D341Med (cell line): ENCODE results near the gene PEX14.

Source experiments
- DNase-seq: peaks from one replicate; pipeline ENCODE4 v3.0.0; 2012; ENCODE audit warnings: low spot score

Gene PEX14

DNA sequence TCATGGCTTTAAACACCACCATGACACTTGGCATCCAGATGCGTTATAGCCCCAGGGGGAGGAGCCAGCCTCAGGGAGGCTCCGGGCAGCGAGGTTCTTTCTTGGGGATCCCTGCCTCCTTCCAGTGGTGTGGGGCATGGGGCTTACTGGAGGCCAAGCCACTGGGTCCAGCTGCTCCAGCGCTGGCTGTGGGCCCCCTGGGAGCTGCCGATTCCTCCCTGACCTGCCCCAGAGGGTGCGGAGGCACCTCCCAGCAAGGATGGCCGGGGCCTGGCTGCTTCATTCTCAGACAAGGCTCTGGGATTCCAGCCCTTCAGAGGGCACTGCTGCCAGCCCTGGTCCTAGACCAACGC is 159.3 kb downstream of the PEX14 start:
- no peak for DNase-seq

DNA sequence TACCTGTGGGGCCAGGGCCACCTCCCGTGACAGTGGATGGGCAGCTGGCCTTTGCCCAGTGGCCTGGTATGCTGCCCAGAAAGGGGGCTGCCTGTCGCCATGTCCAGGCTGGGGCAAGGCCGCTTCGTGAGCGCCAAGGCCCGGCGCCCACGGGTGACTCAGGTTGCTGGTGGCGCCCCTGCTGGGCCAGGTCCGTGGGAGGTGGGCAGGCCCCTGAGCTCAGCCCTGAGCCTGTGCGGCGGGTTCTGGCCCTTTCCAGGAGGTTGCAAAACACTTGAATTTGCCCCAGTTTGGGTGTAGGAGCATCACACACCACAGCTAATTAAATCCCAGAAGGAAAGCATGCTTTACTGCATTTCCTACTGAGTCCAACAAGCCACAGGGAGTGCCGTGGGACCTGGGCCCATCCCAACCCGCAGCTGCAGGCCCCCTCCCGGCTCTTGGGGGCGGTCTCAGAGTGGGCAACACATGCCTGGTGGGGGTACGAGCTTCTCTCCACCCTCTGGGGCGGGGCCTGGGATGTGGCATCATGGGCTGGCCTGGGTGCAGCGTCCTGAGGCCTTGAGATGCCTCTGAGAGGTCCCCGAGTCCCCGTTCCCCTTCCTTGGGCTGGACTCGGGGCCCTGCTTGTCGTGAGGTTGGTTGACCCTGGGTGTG is 159.8 kb downstream of the PEX14 start:
- no peak for DNase-seq

DNA sequence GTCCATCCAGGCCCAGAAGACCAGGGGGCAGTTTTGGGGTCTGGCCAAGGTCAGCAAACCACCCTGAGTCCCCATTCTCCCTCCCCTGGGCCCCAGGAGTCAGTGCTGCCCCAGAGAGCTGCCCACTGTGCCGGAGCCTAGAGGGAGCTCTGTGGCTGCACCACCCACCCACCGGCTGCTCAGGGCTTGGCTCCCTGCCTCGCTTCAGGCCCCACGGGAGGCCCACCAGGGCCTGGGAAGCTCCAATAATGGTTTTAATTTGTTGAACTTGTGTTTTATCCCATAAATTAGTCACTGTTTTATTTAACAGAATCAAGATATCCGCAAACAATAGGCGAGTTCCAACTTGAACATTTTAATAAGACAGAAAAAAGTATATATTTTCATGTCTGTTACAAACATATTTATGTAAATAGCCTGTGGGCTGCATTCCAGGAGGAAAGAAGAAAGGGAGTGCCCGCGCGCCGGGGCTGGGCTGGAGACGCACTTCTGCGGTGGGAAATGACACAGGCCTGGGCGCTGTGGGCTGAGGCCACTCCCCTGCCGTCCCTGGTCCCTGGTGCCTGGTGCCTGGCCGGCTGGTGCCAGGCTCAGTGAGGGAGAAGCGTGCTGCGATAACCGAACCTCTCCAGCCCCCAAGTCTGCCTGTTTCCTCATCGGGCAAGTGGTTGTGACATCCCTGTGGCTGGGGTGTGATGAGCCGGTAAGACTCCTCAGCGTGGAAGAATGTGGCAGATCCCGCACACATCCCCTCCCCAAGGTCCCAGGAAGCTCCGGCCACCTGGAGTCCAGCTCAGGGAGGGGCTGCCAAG is 160.5 kb downstream of the PEX14 start:
- peak; percentile 80 for DNase-seq

DNA sequence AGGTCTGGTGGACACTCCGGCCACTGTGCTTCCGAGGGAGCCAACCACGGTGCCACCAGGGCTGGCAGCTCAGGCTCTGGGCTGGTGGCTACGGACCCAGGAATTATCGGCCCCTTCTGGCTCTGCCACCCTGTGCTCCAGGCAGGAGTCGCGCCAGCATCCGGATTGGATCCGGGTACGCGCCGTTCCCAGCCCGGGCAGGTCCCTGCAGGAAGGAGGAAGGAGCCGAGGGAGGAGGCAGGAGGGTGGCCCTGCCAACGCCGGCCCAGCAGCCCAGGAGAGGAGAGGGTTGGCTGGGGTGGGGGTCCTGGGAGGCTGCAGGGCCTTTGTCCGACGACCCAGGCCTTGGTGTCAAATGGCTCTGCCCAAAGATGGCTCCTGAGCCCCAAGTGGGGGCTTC is 161.2 kb downstream of the PEX14 start:
- no peak for DNase-seq

DNA sequence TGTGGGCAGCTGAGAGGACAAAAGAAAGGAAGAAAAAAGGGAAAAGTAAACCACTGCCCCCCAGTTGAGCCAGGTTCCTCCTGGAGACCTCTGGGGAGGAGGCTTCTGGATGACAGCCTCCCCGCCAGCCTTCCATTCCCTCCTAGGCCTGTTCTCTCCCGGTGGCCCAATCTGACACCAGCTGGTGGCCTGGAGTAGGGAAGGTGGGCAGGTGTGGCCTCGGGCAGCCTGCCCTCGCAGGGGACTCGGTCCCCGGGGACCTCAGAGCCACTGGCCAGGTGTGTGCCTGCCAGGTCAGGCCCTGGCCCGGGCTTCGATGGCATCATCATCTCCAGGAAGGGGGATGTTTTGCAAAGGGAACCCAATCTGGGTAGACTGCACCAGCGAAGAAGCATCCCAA is 162.7 kb downstream of the PEX14 start:
- no peak for DNase-seq

DNA sequence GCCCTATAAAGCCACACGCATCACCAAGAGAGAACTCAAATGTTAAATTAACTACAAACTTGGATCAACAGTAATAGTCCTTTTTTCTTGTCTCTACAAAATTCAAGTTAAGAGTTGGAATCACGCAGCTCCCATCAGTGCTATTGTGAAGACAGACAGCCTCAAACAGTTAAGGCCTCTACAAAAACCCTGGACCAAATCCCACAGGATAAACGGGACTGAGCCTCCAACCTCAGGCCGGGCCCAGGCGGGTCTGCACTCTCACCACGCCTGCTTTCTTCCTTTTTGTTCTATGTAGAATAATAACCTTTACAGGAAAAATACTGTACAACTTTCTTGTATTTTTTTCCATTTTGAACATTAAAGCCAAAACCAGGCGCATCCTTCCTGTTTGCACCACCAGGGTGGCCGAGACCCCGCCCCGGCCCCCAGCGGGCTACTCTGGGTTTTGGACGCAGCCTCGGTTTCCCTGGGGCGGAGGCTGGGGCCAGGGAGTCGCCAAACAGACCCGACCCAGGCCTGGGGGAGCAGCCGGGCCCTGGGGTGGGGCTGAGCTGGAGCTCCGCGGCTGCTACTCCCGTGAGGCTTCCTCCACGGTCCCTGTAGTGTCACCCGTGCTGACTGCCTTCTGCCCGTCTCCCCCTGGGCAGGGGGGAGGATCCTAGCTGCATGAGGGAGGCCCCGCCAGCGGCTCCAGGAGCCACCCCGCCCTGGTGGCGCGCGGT is 163.2 kb downstream of the PEX14 start:
- DNase-seq, result no peak

DNA sequence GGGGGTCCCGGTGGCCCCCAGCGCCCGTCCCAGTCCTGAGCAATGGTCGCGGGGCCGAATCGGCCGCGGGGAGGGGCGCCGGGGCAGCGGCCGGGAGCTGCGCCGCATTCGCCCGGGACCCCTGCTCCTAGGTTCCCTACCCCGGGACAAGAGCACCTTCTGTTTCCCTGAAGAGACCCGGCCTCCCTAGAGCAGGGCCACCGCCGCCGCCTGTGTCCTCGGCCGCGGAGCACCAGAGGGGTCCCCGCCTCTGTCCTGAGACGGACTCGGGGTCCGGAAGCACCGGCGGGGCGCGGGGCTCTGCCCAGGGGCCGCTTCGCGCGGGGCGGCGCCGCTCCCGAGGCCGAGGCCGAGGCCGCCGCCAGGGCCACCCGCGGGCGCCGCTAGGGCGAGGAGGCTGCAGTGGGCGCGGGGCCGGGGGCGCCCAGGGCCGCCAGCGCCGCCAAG is 163.8 kb downstream of the PEX14 start:
- DNase-seq, result no peak

DNA sequence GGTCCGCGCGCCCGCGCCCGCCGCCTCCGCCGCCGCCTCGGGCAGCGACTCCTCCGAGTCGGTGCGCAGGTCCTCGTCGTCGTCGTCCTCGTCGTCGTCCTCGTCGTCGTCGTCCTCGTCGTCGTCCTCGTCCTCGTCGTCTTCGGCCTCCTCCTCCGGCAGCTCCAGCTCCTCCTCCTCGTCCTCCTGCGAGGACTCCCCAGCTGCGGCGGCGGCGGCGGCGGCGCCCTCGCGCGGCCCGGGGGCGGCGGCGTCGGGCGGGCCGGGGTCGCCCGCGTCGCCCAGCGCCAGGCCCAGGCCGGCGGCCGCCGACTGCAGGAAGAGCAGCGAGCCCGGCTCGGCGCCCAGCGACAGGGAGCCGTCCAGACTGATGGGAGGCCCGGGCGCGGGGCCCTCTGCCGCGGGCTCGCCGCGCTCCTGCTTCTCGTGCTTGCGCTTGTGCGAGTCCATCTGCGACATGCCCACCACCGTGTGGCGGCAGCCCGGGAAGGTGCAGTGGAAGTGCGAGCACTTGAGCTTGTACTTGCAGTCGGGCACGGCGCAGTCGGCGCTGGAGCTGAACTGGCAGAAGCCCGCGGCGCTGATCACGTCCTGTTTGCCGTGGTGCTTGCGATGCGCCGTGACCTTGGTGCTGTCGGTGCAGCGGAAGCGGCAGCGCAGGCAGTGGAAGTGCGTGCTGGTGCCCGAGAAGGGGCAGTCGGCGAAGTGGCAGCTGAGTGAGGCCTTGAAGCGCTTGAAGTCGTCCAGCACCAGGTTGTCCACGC is 164.4 kb downstream of the PEX14 start:
- DNase-seq, result no peak

DNA sequence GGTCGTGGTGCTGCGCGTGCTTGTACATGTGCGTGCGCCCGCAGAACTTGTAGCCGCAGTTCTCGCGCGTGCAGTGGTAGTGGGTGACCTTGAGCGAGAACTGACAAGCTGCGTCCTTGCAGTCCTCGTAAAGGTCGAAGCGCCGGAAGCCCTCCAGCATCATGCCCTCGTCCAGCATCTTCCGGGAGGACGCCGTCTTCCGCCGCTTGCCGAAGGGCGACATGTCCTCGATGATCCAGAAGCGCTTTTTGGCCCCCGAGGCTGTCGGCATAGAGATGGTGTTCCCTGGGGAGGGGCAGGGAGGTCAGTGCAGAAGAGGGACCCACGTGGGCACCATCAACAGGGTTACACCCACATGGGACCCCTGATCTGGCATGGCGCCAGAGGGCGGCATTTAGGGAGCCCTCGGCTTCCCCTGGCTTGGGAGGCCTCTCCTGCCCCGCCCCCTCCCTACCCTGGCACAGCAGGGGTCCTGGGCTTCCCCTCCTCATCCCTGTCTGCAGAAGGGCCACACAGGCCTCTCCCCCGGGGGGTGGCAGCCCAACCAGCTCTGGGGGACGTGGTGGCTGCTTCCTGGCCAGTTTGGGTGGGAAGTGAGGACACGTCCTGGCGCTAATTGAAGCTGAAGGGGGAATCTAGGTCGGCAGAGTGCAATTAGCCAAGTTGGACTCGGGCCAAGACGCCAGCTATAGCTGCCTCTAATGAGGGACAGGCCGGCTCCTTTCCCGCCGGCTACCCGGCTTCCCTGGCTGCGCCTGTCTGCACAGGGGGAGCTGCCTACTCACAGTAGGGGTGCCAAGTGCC is 165.2 kb downstream of the PEX14 start:
- DNase-seq, result peak; percentile 64

DNA sequence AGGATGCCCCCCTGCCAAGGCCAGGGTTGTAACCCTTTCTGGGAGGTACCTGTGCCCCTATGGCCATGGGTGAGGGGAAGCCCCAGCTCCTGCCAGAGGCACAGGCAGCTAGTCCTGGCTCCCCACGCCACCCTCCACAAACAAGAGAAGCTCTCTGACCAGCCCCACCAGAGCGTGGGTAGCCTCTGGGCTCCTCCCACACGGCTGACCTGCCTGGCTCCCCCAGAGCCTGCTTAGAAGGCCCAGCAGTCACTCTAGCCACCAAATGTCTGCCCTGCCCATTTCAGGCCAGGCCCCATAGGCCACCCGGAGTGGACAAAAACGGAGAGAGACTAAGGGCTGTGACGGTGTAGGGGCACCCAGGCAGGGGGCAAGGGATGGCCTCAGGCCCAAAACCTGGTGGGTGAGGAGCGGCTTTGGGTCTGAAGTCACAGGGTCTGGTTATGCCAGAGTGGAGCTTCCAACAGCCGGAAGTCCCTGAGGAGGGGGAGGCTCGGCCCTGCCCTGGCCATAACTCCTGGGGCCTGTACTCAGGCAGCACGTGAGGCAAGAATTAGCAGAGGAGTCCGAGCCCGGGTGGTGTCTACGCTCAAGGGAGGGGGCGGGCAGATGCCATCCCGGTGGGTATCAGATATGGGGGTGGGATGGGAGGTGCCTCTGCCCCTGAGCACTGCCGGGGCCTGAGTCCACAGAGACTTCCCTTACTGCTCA is 166.2 kb downstream of the PEX14 start:
- no peak for DNase-seq

DNA sequence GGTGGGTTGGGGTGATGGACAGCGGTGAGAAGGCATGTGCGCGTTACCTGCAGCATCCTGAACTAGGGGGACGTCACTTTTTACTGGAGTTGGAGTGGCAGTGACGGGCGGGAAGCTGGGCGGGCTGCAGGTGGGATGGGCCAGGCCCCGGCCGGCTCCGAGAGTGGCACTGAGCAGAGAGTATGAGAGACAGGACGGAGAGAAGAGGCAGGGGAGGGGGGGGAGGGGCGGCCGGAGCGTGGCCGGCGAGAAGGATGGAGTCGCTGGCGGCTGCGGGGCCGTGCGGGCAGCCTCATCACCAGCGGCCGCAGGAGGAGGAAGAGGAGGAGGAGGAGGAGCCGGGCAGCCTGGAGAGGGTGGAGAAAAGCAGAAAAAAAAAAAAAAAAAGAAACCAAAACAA is 167.2 kb downstream of the PEX14 start:
- no peak for DNase-seq

DNA sequence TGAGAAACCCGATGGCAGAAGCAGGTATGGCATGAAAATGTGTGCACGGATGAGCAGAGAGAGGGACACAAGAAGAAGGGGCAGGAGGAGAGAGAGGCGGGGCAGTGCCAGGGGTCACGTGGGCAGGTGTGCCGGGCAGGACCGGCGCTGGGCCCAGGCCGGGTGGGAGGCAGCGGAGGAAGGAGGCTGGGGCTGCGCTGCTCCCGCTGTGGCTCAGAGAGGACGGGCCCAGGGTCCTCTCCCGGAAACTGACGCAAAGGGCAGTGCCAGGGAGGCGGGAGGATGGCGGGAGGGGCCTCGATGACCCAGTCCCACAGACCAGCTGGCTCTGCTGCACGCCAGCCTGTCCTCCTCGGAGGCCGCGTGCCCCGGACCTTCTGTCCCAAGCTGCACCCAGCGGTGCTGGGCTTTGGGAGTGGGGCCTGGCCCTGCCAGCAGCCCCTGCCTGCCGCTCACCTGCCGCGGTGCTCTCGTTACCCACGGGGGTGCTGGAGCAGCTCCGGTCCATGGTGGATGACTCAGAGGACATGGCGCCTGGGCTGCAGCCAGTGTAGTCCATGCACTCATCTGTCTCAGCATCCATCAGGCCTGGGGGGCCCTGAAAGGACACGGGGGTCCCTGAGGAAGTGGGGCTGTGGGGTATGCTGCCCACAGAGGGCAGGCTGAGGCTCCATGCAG is 167.8 kb downstream of the PEX14 start:
- DNase-seq, result no peak

DNA sequence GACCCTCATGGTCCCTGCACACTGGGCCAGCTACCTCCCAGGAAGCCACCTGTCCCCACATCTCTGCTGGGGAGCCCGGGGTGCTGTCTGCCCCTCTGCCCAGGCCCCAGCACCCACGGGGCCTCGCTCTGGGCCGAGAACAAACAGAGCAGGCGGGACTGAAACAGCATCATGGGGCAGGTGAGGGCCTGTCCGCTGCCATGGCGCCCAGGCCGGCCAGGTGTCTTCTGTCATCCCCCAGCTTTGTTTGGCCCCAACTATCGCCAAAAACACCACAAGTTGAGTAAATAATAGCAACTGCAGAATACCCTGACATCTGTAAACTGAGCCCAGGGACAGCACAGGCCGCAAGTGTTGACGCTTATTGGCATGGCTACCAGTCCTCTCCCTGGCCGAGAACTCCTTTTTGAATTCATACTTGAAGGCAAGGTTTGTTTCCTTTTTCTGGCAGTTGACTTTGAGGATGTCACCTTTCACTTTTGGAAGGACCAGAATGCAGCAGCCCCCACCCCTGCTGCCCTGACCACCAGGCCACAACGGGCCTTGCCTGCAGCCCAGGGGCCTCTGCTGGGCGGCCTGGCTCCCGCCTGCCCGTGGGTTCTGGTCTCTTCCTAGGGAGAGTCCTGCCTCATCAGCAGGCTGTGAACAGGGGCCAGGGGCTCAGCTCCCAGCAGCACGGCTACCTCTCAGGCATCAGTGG is 169.0 kb downstream of the PEX14 start:
- DNase-seq, result no peak

DNA sequence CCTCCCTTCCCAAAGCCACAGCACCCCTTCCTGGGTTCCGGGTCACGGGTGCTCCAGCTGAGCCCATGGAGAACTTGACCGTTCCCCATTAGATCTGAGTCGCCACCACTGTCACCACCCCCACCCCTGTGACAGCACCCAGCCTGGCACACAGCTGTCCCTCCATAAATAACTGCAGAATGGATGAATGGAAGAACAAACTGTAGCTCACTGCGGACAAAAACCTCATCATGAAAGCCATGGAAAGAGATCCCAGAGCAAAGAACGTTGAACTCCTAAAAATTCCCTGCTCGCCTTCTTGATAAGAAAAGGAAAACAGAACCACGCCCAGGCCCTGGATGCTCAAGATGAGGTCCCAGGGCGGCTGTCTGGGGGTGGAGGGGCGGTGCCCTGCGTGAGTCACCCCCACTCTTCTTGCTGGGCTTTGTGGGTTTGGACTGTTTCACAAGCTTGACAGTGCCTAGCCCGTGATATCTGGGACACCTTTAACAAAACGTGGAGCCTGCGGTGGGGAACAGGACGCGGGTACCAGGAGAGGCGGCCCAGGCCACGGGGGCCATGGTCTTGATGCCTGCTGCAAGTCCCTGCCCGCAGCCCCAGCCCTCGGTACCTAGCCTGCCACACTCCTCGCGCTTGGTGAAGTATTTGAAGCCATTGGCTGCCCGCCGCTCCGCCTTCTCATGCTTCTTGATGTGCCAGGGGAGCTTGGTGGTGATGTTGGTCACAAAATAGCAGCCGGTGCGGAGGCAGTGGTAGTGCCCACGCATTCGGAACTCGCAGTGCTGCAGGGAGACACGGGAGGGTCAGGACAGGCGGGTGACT is 169.8 kb downstream of the PEX14 start:
- no peak for DNase-seq

DNA sequence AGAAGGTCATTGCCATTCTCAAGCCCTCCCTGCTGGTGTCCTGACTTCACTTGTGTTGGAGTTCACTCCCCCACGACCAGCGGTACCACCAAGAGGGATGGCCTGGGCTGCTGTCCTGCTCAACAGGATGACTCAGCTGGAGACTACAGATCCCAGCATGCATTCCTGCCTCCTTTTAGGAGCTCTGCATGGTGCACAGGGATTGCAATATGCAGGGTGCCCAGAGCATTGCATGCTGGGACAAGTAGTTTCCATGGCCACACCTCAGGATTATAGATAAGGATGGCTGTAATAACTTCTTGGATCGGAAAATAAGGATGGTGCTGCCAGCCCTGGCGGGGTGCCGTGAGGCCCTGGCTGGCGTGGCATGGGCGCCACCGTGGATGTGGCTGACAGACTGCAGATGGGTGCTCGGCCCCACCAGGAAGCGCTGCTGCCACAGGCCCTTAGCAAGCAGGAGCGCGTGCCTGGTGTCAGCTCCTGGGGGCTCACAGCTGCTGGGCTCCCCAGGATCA is 171.7 kb downstream of the PEX14 start:
- DNase-seq, result no peak

DNA sequence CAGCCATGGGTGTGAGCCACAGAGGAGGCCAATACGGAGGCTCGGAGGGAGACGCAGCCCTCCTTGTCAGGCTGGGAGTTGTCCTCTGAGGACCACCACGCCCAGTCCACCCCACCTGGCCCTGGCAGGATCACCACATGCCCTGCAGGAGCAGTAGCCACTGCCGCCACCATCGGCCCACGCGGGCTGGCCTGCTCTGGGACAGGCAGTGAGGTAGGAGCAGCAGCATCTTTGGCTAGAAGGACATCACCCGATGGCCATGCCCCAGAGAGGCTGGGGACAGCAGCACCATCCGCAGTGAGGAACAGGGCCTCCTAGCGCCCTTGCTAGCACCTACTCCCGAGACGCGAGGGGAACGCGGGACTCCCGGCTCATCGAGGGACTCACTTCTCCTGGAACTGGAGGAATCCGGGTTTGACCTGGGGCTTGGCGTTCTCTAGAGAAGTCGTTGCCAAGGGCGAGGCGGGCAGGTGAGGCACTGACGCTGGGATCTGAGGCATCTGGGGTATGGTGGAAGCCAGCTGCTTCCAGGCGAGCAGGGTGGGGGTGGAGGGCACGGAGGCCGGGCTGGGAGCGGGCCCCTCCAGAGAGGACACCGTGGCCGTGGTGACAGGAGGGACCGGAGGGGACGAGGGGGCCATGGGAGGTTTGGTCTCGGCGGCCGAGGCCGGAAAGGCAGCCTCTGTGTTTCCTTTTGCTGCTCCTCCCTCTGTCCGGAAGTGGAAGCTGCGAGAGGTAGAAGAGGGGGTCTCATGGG is 172.8 kb downstream of the PEX14 start:
- no peak for DNase-seq

DNA sequence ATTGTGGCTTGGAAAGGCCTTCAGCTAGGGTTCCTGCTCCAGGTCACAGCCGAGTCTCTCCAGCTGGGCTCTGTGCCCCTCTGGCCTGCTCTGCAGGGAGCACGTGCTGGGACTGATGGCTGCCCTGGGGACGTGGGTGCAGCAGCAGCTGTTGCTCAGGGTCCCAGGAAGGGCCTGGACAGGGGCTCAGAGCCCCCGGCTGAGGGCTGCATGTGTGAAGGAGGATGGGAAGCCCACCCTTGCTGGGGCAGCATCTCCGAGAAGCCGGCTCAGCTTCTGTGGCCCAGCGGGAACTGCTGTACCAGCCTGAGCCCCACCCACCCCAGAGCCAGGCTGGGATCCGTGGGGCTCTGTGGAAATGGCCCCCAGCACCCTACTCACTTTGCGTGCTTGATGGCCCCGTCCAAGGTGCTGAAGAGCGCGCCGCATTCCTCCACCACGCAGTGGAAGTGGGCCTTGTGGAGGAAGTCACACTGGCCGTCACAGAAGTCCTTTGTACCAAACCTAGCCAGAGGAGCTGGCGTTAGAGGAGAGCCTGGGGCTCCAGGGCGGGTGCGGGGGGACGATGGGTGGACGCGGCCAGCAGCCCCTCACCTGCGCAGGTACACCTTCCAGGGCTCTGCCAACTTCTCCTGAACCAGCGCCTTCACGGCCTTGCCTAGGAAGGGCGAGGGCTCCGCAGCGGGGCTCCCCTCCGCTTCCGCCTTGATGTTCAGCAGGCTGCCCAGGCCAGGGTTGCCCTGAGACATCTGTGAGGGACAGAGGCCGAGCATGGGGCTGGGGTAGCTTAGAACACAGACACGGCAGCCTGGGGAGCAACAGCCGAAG is 174.2 kb downstream of the PEX14 start:
- no peak for DNase-seq
